SK-N-SH treated with all-trans-retinoic acid at 6 μM for 48 hours (cell line): Measurements from ENCODE around the gene PRM1.

Experiments
- ATAC-seq: fragments of 200-7000 bp; cut with Tn5 transposase; 3 replicates; pipeline ENCODE4 v1.9.1; 2020; ENCODE audit warnings: mild to moderate bottlenecking, moderate library complexity
- ARNTL ChIP-seq: fragments of 450-650 bp; formaldehyde crosslinking; IDR thresholded peaks from 2 replicates; pipeline ENCODE4 v1.5.0; 2020; ENCODE audit warnings: low read depth, mild to moderate bottlenecking, moderate library complexity, borderline replicate concordance
- BACH2 ChIP-seq: fragments of 250-450 bp; sonication (Bioruptor Pico); IDR thresholded peaks from 2 replicates; pipeline ENCODE4 v1.9.0; 2021; ENCODE audit warnings: mild to moderate bottlenecking, borderline replicate concordance
- CSDC2 ChIP-seq: fragments of 250-450 bp; sonication (Bioruptor Pico); IDR thresholded peaks from 2 replicates; pipeline ENCODE4 v1.5.0; 2020; ENCODE audit warnings: mild to moderate bottlenecking, moderate library complexity
- CSRNP3 ChIP-seq: fragments of 250-450 bp; sonication (Bioruptor Pico); IDR thresholded peaks from 2 replicates; pipeline ENCODE4 v1.5.1; 2021; ENCODE audit warnings: mild to moderate bottlenecking, moderate library complexity
- ESRRG ChIP-seq: fragments of 250-450 bp; sonication (Bioruptor Pico); IDR thresholded peaks from 2 replicates; pipeline ENCODE4 v1.6.1; 2021; ENCODE audit warnings: mild to moderate bottlenecking
- GLIS3 ChIP-seq: fragments of 250-450 bp; sonication (Bioruptor Pico); IDR thresholded peaks from 2 replicates; pipeline ENCODE4 v1.5.0; 2020; ENCODE audit warnings: mild to moderate bottlenecking, moderate library complexity
- ISL1 ChIP-seq: fragments of 250-450 bp; sonication (Bioruptor Pico); IDR thresholded peaks from 2 replicates; pipeline ENCODE4 v2.1.2; 2022; ENCODE audit warnings: mild to moderate bottlenecking, moderate library complexity
- OSR1 ChIP-seq: fragments of 250-450 bp; sonication (Bioruptor Pico); IDR thresholded peaks from 2 replicates; pipeline ENCODE4 v1.8.0; 2022; ENCODE audit warnings: moderate library complexity, mild to moderate bottlenecking, inconsistent platforms
- POU6F1 ChIP-seq: fragments of 250-450 bp; sonication (Bioruptor Pico); IDR thresholded peaks from 2 replicates; pipeline ENCODE4 v1.8.0; 2021; ENCODE audit warnings: low read depth, mild to moderate bottlenecking, moderate library complexity, borderline replicate concordance
- PPARA ChIP-seq: fragments of 250-450 bp; sonication (Bioruptor Pico); IDR thresholded peaks from 2 replicates; pipeline ENCODE4 v1.5.0; 2020; ENCODE audit warnings: mild to moderate bottlenecking, borderline replicate concordance
- RARB ChIP-seq: fragments of 250-450 bp; sonication (Bioruptor Pico); IDR thresholded peaks from 2 replicates; pipeline ENCODE4 v1.8.0; 2021; ENCODE audit warnings: mild to moderate bottlenecking, moderate library complexity
- TCF4 ChIP-seq: fragments of 250-450 bp; sonication (Bioruptor Pico); IDR thresholded peaks from 2 replicates; pipeline ENCODE4 v1.8.0; 2021; ENCODE audit warnings: mild to moderate bottlenecking, moderate library complexity, borderline replicate concordance
- TOX ChIP-seq: fragments of 250-450 bp; sonication (Bioruptor Pico); IDR thresholded peaks from 2 replicates; pipeline ENCODE4 v1.8.0; 2021; ENCODE audit warnings: mild to moderate bottlenecking, moderate library complexity, borderline replicate concordance
- ZC3H10 ChIP-seq: fragments of 250-450 bp; sonication (Bioruptor Pico); IDR thresholded peaks from 2 replicates; pipeline ENCODE4 v1.5.1; 2021; ENCODE audit warnings: mild to moderate bottlenecking, moderate library complexity
- ZFP3 ChIP-seq: fragments of 250-450 bp; sonication (Bioruptor Pico); IDR thresholded peaks from 2 replicates; pipeline ENCODE4 v1.5.0; 2020; ENCODE audit warnings: mild to moderate bottlenecking, moderate library complexity
- ZFP30 ChIP-seq: fragments of 450-650 bp; formaldehyde crosslinking; IDR thresholded peaks from 2 replicates; pipeline ENCODE4 v1.5.0; 2022; ENCODE audit warnings: mild to moderate bottlenecking, moderate library complexity
- ZNF565 ChIP-seq: fragments of 450-650 bp; formaldehyde crosslinking; conservative IDR thresholded peaks from 2 replicates; pipeline ENCODE4 v1.5.0; 2020; ENCODE audit warnings: low read depth, mild to moderate bottlenecking, moderate library complexity
- ZNF70 ChIP-seq: fragments of 450-650 bp; formaldehyde crosslinking; IDR thresholded peaks from 2 replicates; pipeline ENCODE4 v1.5.0; 2020; ENCODE audit warnings: mild to moderate bottlenecking, moderate library complexity
- ZNF8 ChIP-seq: fragments of 450-650 bp; formaldehyde crosslinking; IDR thresholded peaks from 2 replicates; pipeline ENCODE4 v1.5.0; 2020; ENCODE audit warnings: mild to moderate bottlenecking, moderate library complexity
- TF ChIP-seq, protein P1 (sequence below): fragments of 250-450 bp; sonication (Bioruptor Pico); IDR thresholded peaks from 2 replicates; pipeline ENCODE4 v1.8.0; 2020; ENCODE audit warnings: mild to moderate bottlenecking, moderate library complexity, borderline replicate concordance
- TF ChIP-seq, protein P2 (sequence below): fragments of 250-450 bp; sonication (Bioruptor Pico); IDR thresholded peaks from 2 replicates; pipeline ENCODE4 v1.5.0; 2020; ENCODE audit warnings: mild to moderate bottlenecking, moderate library complexity

PRM1 gene

DNA sequence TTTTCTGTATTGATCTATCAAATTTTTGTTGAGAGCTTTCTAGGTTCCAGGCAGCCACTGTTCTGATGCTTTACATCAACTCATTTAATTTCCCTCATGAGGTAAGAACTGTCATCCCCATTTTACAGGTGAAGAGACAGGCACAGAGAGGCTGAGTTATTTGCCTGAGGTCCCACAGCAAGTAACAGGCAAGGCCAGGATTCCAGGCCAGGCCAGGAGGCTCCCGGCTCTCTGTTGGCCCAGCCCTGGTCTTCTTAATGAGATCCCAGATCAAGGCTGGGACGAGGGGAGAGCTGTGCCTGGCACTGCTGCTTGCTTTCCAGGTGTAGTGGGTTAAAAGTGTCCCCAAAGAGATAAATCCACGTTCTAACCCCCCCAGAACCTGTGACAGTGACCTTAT is 41.7 kb upstream of the PRM1 start:
- TF ChIP-seq ZC3H10 (CRISPR knock-in tag) (no peak), POU6F1 (CRISPR knock-in tag) (no peak), ARNTL (CRISPR knock-in tag) (no peak), ZFP3 (CRISPR knock-in tag) (no peak), CSRNP3 (CRISPR knock-in tag) (no peak), CSDC2 (CRISPR knock-in tag) (no peak), PPARA (CRISPR knock-in tag) (no peak), ZNF8 (CRISPR knock-in tag) (no peak), GLIS3 (CRISPR knock-in tag) (no peak), OSR1 (CRISPR knock-in tag) (no peak), BACH2 (CRISPR knock-in tag) (no peak), TCF4 (CRISPR knock-in tag) (no peak), ESRRG (CRISPR knock-in tag) (no peak), ZNF70 (CRISPR knock-in tag) (no peak), ZFP30 (no peak), ISL1 (CRISPR knock-in tag) (no peak), ZNF565 (CRISPR knock-in tag) (no peak), TOX (no peak)
- TF ChIP-seq, protein P1, sequence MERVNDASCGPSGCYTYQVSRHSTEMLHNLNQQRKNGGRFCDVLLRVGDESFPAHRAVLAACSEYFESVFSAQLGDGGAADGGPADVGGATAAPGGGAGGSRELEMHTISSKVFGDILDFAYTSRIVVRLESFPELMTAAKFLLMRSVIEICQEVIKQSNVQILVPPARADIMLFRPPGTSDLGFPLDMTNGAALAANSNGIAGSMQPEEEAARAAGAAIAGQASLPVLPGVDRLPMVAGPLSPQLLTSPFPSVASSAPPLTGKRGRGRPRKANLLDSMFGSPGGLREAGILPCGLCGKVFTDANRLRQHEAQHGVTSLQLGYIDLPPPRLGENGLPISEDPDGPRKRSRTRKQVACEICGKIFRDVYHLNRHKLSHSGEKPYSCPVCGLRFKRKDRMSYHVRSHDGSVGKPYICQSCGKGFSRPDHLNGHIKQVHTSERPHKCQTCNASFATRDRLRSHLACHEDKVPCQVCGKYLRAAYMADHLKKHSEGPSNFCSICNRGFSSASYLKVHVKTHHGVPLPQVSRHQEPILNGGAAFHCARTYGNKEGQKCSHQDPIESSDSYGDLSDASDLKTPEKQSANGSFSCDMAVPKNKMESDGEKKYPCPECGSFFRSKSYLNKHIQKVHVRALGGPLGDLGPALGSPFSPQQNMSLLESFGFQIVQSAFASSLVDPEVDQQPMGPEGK (CRISPR knock-in tag): no peak
- TF ChIP-seq, protein P2, sequence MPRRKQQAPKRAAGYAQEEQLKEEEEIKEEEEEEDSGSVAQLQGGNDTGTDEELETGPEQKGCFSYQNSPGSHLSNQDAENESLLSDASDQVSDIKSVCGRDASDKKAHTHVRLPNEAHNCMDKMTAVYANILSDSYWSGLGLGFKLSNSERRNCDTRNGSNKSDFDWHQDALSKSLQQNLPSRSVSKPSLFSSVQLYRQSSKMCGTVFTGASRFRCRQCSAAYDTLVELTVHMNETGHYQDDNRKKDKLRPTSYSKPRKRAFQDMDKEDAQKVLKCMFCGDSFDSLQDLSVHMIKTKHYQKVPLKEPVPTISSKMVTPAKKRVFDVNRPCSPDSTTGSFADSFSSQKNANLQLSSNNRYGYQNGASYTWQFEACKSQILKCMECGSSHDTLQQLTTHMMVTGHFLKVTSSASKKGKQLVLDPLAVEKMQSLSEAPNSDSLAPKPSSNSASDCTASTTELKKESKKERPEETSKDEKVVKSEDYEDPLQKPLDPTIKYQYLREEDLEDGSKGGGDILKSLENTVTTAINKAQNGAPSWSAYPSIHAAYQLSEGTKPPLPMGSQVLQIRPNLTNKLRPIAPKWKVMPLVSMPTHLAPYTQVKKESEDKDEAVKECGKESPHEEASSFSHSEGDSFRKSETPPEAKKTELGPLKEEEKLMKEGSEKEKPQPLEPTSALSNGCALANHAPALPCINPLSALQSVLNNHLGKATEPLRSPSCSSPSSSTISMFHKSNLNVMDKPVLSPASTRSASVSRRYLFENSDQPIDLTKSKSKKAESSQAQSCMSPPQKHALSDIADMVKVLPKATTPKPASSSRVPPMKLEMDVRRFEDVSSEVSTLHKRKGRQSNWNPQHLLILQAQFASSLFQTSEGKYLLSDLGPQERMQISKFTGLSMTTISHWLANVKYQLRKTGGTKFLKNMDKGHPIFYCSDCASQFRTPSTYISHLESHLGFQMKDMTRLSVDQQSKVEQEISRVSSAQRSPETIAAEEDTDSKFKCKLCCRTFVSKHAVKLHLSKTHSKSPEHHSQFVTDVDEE (CRISPR knock-in tag): no peak
- no peak for ATAC-seq

GRCh38 chr16:11321662-11322061 is 40.5 kb upstream of the PRM1 start:
- ATAC-seq: no peak
- TF ChIP-seq CSRNP3 (CRISPR knock-in tag): no peak
- TF ChIP-seq CSDC2 (CRISPR knock-in tag): no peak
- TF ChIP-seq, protein P1 (CRISPR knock-in tag): no peak
- TF ChIP-seq TCF4 (CRISPR knock-in tag): no peak
- no peak for TF ChIP-seq ZC3H10 (CRISPR knock-in tag)
- no peak for TF ChIP-seq ARNTL (CRISPR knock-in tag)
- TF ChIP-seq ZFP30: no peak
- TF ChIP-seq ZNF70 (CRISPR knock-in tag): no peak
- TF ChIP-seq RARB (CRISPR knock-in tag): no peak
- no peak for TF ChIP-seq PPARA (CRISPR knock-in tag)
